DMS53 treated with DMSO at 0.1 percent for 48 hours (cell line): ENCODE data around the gene CYBA.
"Not testable (repeated sequence)": the region's sequence is repeated elsewhere in the genome, so short reads cannot be mapped to it uniquely, and the experiment has no call there.

Experiments used
- DNase-seq: peaks from one replicate; lab custom pipeline; 2025; ENCODE audit not compliant: unreplicated experiment; lab: John Stamatoyannopoulos, UW

The CYBA gene

DNA sequence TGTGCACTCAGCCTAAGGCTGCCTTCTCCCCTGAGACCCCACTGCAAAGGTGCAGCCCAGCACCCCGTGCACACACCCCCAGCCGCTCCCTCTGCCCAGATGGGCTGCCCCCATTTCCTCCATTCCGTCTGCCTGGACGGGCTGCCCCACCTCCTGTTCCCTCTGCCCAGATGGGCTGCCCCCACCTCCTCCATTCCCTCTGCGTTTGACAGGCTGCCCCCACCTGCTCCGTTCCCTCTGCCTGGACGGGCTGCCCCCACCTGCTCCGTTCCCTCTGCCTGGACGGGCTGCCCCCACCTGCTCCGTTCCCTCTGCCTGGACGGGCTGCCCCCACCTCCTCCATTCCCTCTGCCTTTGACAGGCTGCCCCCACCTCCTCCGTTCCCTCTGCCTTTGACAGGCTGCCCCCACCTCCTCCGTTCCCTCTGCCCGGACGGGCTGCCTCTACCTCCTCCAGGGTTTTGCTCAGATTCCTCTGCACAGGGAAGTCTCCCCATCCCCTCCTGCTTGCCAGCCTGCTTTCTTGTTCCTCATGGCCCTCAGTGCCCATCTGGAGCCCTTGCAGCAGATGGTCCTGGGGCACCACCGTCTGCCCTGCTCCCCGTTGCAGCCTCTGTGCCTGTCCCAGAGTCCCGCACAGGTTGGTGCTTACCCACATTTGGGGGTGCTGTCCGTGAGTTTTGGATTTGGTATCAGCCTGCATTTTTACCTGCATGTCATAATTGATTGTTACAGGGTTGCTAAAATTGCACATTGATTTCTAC lies 35.9 kb downstream of the CYBA start:
- no peak for DNase-seq

DNA sequence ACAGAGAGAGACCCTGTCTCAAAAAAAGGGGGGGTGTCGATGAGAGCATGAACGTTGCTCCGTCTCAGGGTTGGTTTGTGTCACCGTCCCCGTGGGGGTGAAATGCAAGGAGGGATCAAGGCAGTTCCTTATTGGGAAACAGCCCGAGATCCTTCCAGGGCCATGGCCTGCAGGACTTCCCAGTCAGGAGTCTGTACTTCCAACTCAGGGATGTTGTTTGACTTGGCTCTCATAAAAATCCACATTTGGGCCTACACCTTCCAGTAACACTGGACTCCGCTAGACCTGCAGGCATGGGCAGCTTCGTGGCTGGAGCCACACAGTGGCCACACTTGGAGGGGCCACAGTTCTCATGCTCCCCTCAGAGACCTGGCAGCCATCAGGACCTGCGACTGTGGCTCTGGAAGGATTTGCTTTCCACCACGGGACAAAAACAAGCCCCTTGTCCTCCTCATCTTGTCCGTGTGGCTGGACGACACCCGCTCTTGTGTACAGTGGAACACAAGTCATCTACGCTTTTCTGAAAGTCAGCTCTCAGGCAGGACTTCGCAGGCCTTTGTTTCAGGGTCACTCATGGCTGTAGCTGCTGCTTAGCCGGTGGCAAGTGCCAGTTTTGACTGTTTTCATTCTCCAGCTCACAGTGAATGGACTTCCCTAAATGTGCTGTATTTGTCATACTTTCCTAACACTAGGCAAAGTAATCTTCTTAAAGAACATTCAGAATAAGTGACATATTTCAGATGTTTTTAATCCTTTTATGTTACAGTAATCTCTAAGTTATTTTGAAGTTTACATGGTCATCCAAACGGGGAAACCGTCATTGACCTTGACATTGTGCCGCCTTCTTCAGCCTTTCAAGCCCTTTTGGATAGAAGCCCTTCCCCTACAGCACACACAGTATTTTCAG lies 36.7 kb downstream of the CYBA start:
- no peak for DNase-seq

DNA sequence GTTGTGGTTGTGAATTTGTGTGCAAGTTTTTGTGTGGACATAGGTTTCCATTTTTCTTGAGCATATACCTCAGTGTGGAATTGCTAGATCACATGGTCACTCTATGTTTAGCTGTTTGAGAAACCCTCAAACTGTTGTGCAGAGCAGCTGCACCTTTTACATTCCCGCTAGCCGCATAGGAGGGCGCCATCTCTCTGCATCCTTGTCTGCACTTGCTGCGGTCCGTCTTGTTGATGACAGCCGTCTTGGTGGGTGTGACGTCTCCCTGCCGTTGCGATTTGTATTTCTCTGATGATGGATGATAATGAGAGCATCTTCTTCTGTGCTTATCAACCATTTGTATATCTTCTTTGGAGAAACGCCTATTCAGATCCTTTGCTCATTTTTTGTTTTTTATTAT lies 37.6 kb downstream of the CYBA start:
- no peak for DNase-seq

DNA sequence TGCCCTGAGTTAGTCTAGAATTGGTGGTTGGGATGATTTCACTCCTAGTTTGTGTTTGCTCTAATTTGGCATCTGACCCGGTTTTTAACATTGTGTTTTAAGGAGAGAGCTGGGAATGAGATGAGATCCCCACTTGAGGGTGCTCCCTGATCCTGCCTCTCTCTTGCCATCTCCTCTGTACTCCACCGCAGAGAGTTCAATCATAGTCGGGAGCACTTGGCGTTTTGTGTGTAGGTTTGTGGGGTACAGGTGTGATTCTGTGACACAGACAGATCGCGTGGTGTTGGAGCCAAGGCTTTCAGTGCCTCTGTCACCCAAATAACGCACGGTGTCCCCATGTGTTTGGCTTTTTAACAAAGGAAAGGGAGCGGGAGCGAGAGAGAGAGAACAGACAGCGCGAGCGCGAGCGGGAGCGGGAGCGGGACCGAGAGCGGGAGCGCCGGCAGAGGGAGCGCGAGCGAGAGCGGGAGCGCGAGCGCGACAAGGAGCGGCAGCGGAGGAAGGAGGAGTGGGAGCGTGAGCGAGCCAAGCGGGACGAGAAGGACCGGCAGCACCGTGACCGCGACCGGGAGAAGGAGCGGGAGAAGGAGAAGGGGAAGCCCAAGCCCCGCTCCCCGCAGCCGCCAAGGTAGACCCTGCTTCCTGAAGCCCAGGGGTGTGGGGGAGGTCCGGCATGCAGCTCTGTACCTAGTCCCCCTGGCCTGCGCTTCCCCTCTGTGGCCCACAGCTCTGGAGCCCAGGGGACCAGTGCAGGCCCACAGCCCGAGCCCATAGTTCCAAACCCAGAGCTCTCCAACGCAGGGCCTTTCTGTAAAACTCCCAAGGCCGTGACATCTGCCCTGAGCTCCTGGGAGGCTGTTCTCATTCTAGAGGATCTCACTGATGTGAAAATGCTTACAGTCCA lies 39.7 kb downstream of the CYBA start:
- DNase-seq, result no peak

DNA sequence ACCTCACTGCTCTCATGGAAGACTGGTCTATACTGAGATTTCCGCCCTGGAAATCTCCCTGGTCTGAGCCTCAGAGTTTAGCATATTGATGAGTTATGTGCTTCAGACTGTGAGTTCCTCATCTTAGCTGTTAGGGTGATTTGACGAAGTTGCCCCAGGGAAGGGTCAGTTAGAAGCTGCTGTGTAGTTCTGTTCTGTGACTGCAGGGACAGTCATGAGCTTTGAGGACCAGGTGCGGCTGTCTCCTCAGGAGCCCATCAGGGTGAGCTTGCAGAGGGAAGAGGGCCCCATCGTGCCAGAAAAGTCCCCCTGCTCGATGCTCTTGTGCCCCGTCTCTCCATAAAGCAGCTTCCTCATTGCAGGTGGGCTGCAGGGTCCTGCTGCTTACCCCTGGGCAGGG lies 40.8 kb downstream of the CYBA start:
- no peak for DNase-seq

DNA sequence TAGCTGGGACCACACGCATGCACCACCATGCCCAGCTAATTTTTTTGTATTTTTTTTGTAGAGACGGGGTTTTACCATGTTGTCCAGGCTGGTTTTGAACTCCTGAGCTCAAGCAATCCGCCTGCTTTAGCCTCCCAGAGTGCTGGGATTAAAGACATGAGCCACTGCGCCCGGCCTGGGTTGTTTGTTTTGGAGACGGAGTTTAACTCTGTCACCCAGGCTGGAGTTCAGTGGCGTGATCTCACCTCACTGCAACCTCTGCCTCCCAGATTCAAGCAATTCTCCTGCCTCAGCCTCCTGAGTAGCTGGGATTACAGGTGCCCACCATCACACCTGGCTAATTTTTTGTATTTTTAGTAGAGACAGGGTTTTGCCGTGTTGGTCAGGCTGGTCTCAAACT lies 41.4 kb downstream of the CYBA start:
- DNase-seq, result not testable (repeated sequence)

DNA sequence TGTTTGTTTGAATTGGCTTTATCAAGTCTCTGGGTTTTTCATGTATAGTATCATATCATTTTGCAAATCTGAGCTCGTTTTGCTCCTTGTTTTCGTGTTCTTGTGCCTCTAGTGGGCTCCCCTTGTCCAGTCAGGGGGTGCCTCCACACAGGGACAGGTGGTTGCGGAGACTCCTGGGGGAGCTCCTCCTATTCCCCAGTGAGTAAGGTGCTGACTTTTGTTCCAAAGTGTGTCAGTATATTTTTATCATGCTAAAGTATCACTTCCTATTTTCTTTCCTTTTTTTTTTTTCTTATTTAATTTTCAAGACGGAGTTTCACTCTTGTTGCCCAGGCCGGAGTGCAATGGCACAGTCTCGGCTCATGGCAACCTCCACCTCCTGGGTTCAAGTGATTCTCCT lies 42.8 kb downstream of the CYBA start:
- DNase-seq, result no peak

DNA sequence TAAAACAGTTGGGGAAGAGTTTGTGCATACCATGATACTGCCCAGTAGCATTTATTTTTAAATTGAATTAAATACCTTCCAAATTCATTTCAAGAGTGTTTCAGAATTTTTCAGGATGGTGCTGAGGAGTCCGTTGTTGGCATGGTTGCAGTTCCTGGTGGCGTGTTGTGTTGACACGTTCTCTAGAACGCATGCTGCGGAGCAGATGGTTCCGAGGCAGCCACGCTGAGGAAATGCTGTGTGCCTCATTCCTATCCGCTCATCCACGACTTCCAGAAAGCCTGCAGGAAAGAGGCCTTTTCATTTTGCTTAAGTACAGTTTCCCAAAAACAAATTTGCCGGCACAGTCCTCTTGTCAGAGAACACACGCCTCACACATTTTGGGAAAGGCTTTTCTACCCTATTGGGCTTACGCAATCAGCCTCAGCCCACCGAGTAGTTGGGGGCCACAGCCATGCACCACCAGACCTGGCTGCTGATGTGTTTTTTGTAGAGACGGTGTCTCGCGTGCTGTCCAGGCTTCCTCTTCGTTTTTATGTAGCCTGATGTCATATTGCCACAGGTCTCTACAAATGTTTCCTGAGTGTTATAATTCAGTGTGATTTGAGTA lies 44.6 kb downstream of the CYBA start:
- DNase-seq, result no peak

DNA sequence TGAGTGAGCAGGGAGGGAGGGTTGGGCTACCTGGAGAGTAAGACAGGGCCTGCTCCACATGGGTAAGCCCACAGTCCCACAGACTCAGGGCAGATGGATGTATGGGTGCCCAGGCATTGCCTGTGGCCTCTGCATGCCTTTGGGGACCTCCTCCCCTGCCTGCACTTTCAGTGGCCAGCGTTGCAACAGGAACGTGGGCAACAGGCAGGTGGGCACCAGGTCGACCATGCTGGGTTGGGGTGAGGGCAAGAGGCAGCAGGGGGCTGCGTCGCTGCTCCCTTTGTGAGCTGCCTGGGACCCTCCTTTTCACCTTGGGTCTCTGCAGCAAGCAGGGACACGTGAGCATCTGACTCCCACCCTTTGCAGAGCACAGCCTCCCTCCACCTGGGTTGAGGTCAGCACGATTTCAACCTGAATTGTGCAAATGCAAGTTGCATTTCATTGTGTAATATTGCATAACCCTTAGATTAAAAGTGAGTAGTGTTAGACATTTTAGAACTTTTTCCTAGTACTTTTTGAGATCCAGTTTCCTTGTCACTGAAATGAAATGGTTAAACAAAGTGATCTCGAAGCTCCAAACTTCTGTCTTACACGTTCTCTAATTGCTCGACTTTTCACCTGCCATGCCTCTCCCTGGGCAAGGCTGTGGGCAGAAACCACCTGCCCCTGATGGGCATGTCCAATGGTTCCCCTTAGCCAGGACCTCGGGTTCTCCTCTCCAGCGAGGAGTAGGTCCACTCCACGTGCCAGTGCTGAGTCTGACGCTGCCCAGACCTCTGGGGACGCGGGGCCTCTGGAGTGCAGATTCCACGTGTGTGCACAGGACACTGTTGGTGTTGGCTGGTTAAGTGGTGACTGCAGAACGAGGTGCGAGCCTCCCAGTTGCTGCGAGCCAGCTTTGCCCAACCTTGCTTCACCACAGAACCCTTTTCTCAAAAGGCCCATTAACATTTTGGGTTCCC lies 45.4 kb downstream of the CYBA start:
- no peak for DNase-seq

DNA sequence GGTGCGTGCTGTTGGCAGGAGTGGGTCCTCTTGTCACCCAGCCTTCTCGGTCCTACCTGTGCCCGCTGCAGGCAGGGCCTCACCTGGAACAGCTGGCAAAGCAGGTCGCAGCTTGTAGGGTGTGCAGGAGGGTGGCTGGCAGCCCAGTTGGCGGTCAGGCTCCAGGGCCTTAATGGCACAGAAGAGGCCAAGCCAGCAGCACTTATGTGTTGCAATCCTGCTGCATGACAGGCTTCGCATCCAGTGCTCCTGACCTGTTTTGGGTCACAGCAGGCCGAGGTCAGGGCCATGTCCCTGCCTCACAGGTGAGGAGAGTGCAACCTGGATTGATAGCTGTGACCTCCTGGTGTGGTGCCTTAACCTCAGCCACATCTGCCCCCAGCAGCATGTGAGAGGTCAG lies 48.8 kb downstream of the CYBA start:
- DNase-seq, result no peak

DNA sequence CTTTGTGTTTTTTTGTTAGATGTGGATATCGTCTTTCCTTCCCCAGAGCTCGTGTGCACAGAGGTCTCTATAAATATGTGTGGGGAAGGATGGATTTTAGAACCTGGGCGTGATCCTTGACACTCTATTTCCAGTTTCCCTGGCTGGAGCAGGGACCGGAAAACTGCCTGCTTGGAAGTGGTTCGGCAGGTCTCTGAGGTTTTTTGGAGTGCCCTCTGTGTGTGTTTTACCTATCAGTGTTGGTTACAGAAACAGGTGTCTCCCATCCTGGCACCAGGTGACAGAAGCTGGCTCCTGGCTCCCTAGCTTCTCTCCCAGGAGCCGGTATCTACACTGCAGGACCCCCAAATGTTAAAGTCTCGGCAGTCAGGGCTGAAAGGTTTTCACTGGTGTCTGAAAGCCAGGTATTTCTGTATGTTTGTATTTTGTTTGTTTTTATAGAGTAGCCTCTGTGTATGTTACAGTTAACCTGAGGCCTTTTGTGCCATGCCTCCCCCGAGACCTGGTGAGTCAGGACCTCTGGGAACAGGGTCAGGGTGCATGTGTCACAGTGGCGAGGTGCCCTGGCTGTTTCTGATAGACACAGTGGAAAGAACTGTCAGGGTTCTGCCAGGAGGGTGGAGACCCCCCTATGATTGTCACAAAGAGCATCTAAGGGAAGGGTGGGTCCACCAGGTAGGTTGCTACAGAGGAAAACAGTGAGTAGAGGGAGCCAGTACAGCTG lies 49.4 kb downstream of the CYBA start:
- DNase-seq, result no peak

DNA sequence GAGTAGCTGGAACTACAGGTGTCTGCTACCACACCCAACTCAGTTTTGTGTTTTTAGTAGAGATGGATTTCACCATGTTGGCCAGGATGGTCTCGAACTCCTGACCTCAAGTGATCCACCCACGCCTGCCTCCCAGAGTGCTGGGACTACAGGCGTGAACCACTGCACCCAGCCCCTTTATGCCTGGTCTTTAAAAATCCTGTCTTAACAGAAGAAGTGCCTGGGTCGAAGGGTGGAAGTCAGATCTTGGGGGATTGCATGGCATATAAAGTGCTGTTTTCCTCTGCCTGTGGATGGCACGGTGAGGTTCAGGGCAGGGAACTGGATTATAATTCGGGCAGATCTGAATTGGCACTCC lies 50.3 kb downstream of the CYBA start:
- no peak for DNase-seq

DNA sequence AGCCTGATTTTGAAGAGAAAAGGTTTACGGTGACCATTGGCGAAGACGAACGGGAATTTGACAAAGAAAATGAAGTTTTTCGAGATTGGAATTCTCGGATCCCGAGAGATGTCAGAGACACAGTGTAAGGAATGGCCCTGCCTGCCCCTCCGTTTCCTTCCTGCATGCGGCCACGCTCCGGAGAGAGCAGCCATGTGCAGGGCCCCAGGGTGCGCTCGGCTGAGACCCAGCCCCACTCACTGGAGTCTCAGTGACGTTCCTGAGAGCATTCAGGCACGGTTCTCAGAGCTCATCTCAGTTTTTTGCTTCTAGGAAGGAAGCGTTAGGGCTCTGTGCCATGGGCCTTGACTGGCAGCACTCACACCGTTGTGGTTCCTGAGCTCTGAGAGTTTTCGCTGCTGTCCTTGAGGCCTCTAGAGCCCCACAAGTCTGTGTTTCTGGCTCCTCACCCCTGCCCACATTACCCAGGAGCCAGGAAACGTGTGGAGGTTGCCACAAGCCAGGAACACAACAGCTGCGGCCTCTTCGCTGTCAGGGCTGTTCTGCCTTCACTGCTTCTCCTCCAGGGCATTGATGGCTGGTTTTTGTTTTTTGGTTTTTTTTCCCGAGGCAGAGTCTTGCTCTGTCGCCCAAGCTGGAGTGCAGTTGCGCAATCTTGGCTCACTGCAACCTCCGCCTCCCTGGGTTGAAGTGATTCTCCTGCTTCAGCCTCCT lies 50.9 kb downstream of the CYBA start:
- no peak for DNase-seq

DNA sequence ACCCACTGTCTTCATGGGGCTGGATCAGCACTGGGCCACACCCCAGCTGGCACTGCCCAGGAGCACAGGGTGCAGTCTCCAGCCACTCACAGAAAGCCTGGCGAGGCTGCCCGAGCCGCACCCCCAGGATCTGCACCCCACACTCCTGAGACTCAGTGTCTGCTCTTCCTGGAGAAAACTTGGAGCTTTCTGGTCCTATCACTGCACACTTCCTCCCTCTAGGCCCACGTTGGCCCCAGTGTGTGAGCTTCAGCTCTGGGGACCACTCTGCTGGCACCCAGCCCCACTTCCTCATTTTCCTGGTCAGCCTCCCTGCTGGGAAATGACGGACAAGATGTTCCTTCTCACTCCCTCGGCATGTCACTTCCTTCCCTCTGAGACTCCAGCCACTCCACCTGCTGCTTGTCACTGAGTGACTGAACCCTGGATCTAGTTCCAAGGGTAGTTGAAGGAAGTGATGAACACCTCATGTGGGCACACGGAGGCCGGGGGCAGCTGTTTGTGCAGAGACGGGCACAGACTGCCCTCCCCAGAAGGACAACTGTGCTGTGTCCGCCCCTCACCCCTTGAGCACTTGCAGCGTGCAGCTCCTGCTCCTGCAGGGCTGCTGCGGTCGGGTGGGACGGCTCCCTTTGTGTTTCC lies 51.6 kb downstream of the CYBA start:
- DNase-seq, result no peak

DNA sequence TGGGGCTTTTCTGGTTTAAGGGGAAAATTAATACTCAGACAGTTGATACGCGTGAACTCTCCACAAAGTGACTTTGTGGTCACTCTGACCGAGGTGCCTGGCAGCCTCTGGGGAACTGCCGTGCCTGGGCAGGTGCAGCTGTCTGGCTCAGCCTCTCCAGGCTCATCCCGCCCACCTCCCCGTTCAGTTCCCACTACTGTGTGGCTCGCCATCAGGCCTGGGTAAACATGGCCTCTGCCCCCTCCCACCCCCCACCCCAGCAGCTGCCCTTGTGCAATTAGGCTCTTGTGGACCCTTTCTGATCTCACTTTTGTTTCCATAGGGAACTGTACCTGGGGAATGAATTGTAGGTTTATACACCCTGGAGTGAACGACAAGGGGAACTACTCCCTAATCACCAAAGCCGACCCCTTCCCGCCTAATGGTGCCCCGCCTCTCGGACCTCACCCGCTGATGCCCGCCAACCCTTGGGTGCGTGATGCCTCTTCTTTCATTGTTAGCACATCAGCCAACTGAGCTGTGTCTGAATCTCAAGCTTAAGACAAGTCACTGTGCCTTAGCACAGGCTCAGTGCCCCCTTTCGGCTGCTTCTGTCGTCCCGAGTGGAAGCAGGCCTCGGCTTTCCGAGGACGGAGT lies 52.9 kb downstream of the CYBA start:
- DNase-seq, result no peak

DNA sequence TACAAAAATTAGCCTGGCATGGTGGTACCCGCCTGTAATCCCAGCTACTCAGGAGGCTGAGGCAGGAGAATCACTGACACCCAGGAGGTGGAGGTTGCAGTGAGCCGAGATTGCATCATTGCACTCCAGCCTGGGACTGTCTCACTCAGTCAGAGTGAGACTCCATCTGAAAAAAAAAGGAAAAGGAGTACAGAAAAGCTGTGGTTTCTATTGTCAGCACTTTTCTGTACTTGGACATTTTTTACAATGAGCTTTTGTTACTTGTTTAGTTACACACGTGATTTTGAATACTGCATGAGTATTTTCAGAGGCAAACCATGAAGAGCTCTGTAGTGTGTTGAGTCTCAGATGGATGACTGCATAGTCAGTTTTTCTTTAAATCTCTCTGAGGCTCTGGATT lies 54.4 kb downstream of the CYBA start:
- DNase-seq, result no peak

DNA sequence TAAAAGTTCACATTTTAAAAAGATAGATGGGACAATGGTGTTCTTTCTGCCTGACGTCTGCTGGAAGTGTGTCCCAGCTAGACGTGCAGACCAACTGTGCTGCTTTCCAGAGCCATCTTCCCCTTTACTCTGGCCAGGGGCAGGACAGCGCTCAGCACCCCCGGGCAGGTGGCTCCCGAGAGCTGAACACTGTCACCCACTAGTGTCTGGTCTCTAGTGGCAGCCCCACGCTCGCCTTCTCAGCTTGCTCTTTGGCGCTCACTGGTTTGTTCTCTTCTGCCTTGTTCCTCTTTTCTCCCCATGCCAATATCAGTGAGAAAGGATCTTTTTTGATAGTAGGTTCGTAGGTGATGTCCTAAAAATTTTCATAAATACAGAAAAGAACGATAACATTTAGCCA lies 54.9 kb downstream of the CYBA start:
- no peak for DNase-seq

DNA sequence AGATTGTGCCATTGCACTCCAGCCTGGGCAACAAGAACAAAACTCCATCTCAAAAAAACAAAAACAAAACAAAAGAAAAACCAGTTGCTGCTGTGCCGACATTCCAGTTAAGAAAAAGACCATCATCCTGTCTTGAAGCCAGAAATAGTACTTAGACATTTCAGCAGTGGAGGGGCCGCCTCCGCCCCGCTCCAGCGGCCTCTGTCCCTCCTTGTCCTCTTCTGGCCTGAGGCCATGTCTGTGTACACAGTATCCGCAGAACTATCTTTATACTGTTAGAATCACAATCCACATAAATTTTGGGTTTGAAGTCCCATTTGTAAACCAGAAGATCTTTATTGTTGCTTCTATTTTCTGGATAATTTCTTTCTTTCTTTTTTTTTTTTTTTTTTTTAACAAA lies 55.8 kb downstream of the CYBA start:
- no peak for DNase-seq
